ENCODE results near the gene SHROOM3.
A peak's percentile ranks its signal among the peaks of the same experiment; 100 is the strongest.

SHROOM3 gene

GRCh38 chr4:76558396-76559235, 123.6 kb downstream of the SHROOM3 start:
- TF ChIP-seq LEF1 (IDR thresholded peaks at IDR 0.05; ENCODE audit: borderline replicate concordance) (no peak), HDGF (IDR thresholded peaks at IDR 0.05; ENCODE audit: borderline replicate concordance) (no peak), ARNT (IDR thresholded peaks at IDR 0.05) (no peak), ELF4 (IDR thresholded peaks at IDR 0.05) (no peak), ZNF384 (IDR thresholded peaks at IDR 0.05) (no peak), FOXM1 (IDR thresholded peaks at IDR 0.05; ENCODE audit: borderline replicate concordance) (no peak), CTBP1 (IDR thresholded peaks at IDR 0.05; ENCODE audit: borderline replicate concordance) (no peak), L3MBTL2 (conservative IDR thresholded peaks at IDR 0.05) (no peak), SUZ12 (IDR thresholded peaks at IDR 0.05) (no peak), TARDBP (IDR thresholded peaks at IDR 0.05) (no peak), FOXA1 (IDR thresholded peaks at IDR 0.05) (no peak), SP1 (IDR thresholded peaks at IDR 0.05) (no peak), FOXK2 (IDR thresholded peaks at IDR 0.05) (no peak), BHLHE40 (IDR thresholded peaks at IDR 0.05; ENCODE audit: borderline replicate concordance) (no peak), NFRKB (IDR thresholded peaks at IDR 0.05) (no peak), PKNOX1 (IDR thresholded peaks at IDR 0.05) (no peak)
- CTCF ChIA-PET, result no interaction called here
- DNase-seq (ENCODE audit: extremely low spot score), result no peak
- POLR2A ChIA-PET, result no interaction called here

GRCh38 chr4:76559236-76560071, 124.4 kb downstream of the SHROOM3 start:
- POLR2A ChIA-PET, result no interaction called here
- CTCF ChIA-PET, result no interaction called here
- TF ChIP-seq PKNOX1 (IDR thresholded peaks at IDR 0.05), result peak; percentile 27; the same call in 1 of the 2 replicates
- no peak for TF ChIP-seq CTBP1 (IDR thresholded peaks at IDR 0.05; ENCODE audit: borderline replicate concordance)
- peak; percentile 44; the same call in 1 of the 2 replicates for TF ChIP-seq L3MBTL2 (conservative IDR thresholded peaks at IDR 0.05)
- no peak for TF ChIP-seq ZNF384 (IDR thresholded peaks at IDR 0.05)
- no peak for TF ChIP-seq BHLHE40 (IDR thresholded peaks at IDR 0.05; ENCODE audit: borderline replicate concordance)
- no peak for DNase-seq (ENCODE audit: extremely low spot score)

- DNase-seq (ENCODE audit: extremely low spot score), result no peak
- POLR2A ChIA-PET, result no interaction called here
- no peak for TF ChIP-seq PKNOX1 (IDR thresholded peaks at IDR 0.05)
- no peak for TF ChIP-seq CTBP1 (IDR thresholded peaks at IDR 0.05; ENCODE audit: borderline replicate concordance)
- no peak for TF ChIP-seq HDGF (IDR thresholded peaks at IDR 0.05; ENCODE audit: borderline replicate concordance)
- TF ChIP-seq NFRKB (IDR thresholded peaks at IDR 0.05), result no peak
- TF ChIP-seq FOXK2 (IDR thresholded peaks at IDR 0.05), result no peak
- TF ChIP-seq SP1 (IDR thresholded peaks at IDR 0.05), result no peak
- no peak for TF ChIP-seq ARNT (IDR thresholded peaks at IDR 0.05)
- TF ChIP-seq ZNF384 (IDR thresholded peaks at IDR 0.05), result no peak
- TF ChIP-seq L3MBTL2 (conservative IDR thresholded peaks at IDR 0.05), result no peak
- no peak for TF ChIP-seq FOXA1 (IDR thresholded peaks at IDR 0.05)
- no peak for TF ChIP-seq LEF1 (IDR thresholded peaks at IDR 0.05; ENCODE audit: borderline replicate concordance)
- TF ChIP-seq TARDBP (IDR thresholded peaks at IDR 0.05), result no peak
- no peak for TF ChIP-seq ELF4 (IDR thresholded peaks at IDR 0.05)
- TF ChIP-seq FOXM1 (IDR thresholded peaks at IDR 0.05; ENCODE audit: borderline replicate concordance), result no peak
- no peak for TF ChIP-seq SUZ12 (IDR thresholded peaks at IDR 0.05)
- TF ChIP-seq BHLHE40 (IDR thresholded peaks at IDR 0.05; ENCODE audit: borderline replicate concordance), result no peak
- CTCF ChIA-PET, result no interaction called here
Measured at GRCh38 chr4:76562161-76562560, 127.1 kb downstream of the SHROOM3 start.

- ChIA-PET POLR2A (no interaction called here), CTCF (interaction anchor here (1.2 kb wide), 1 partner anchor 64 kb away, joined by 5 read pairs; no protein-coding TSS in a partner anchor)
- DNase-seq (ENCODE audit: extremely low spot score), result no peak
- TF ChIP-seq HDGF (IDR thresholded peaks at IDR 0.05; ENCODE audit: borderline replicate concordance) (no peak), FOXK2 (IDR thresholded peaks at IDR 0.05) (no peak)
Measured at GRCh38 chr4:76562836-76563453, 127.9 kb downstream of the SHROOM3 start.

- POLR2A ChIA-PET, result no interaction called here
- CTCF ChIA-PET, result interaction anchor here (1.2 kb wide), 1 partner anchor 64 kb away, joined by 5 read pairs; no protein-coding TSS in a partner anchor
- DNase-seq (ENCODE audit: extremely low spot score), result no peak
- TF ChIP-seq NFRKB (IDR thresholded peaks at IDR 0.05), result no peak
- no peak for TF ChIP-seq ZNF384 (IDR thresholded peaks at IDR 0.05)
- TF ChIP-seq FOXA1 (IDR thresholded peaks at IDR 0.05), result no peak
- no peak for TF ChIP-seq FOXK2 (IDR thresholded peaks at IDR 0.05)
- no peak for TF ChIP-seq FOXM1 (IDR thresholded peaks at IDR 0.05; ENCODE audit: borderline replicate concordance)
- no peak for TF ChIP-seq TARDBP (IDR thresholded peaks at IDR 0.05)
- TF ChIP-seq L3MBTL2 (conservative IDR thresholded peaks at IDR 0.05), result no peak
- no peak for TF ChIP-seq SUZ12 (IDR thresholded peaks at IDR 0.05)
Measured at GRCh38 chr4:76563454-76564122, 128.6 kb downstream of the SHROOM3 start.
